Inflammatory macrophage (primary cell): Measurements from ENCODE around the gene PARN.
"Not testable (repeated sequence)": the region's sequence is repeated elsewhere in the genome, so short reads cannot be mapped to it uniquely, and the experiment has no call there.

Source experiments
- DNase-seq, 2 donors: peaks; one replicate each; pipeline ENCODE4 v3.0.0-alpha.2; 2020 to 2022

Gene PARN

DNA sequence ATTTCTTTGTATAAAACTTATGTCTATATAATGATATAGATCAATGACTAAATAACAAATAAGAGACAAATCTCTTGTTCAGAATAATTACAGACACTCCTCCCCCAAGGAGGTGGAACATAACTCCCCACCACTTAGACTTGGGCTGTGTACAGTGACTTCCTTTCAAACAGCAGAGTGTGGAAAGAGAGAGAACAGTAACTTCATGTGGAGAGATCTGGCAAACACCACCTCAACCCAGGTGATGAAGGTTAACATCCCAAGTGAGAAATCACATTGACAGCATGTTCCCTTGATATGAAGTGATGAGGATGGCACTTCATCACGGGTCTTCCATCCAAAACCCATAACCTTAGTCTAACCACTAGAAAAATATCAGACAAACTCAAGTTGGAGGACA is 169.3 kb downstream of the PARN start:
- DNase-seq: no peak

DNA sequence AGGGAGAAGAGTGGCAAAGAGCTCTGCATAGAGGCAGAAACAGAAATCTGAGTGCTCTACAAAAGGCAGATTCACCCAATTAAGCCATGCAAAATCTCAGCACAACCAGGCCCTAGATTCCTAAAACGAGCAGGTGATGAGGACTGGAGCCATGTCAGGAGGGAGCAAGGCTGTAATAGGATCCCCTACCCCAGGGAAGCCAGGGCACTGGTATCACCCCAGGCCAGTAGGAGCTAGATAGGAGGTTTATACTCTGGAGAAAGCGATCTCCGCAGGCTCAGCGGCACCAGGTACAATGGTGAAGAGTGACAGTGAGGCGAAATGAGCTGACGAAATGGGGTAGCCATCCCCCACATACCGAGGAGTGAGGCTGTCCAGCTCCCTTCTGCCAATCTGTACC is 171.5 kb downstream of the PARN start:
- DNase-seq: no peak

DNA sequence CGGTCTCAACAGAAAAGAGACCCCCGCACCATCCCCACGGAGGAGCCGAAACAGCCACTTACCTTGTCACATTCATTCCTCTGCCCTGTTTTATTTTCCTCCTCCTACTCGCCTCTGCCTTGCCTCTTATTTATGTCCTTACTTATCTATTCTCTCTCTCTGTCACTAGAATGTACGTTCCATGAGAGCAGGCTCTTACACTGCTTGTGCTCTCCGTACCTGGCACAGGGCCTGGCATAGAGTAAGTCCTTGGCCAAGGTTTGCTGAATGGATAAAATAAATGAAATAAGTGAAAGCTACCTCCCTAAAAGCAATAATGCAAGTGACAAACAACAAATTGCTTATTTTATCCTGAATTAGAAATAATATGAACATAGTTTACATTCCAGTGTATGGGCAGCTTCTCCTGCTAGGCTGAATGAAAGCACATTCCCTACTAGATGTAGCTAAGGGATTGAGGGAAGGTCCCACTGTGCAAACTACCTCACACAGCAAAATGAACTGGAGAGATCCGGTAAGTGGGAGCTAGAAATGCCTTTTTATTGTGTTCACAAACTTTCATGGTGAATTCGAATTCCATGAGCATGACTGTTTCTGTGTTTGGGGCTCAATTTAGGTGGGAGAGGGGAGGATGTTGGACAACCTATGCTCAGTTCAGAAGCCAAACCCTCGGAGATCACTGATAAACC is 173.1 kb downstream of the PARN start:
- no peak for DNase-seq

DNA sequence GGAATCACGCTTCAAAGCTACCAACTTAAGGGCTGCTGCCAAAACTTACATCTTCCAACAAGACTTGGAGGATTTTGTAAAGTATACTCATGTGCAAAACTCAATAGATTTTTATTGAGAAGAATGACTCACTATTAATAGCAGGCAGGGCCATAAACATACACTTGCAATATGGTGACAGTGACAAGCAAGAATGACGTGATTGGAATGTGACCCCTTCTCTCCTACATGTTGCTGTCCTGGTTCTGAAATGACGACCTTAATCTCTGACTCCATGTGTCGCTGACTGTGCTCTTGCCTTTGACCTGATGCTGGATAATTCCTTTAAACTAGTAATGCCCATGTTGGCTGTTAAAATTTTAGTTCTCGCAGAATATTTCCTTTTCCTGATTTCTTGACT is 174.5 kb downstream of the PARN start:
- no peak for DNase-seq

DNA sequence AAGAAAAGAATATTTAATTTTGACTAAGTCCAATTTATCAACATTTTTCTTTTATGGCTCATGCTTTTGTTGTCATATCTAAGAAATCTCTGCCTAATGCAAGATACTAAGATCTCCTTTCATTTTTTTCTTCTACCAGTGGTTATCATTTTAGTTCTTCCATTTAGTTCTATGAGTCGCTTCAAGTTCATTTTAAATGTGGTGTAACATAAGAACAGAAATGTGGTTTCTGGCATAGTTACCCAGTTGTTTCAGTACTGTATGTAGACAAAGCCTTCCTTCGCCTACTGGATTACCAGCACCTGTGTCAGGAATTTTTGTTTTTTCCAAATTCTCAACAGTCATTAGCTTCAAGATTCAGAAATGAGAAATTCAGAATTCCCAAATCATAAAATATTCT is 175.7 kb downstream of the PARN start:
- DNase-seq: no peak

DNA sequence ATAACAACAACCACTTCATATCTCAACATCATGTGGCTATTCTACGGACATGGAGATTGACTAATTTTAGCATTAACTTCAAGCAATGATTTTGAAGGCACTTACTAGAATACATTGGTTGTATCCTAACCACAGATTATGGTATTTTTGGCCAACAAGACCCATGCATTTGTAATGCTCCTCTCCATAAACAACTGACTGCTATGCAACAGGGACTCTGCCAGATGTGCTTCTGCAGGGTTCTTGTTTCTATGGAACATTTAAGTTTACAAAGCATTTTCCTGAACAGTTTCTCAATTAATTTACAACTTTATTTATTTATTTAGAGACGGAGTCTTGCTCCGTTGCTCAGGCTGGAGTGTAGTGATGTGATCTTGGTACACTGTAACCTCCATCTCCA is 178.0 kb downstream of the PARN start:
- DNase-seq: no peak

DNA sequence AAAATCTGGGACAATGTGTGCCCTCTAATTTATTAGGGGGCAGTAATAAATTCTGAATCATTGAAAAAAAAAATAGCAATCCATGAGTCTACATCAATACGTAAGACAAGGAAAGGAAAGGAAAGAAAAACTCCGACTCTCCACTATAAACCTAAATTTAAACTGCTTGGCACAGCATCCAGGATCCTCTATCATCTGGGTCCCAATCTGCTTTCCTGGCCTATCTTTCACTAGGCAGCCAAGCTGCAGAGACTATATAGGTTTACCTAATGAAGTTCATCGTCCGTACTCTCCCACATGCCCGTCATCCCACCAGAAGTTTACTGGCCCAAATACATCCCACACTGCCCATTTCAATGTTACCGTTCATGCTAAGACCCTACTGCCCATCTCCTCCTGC is 179.2 kb downstream of the PARN start:
- no peak for DNase-seq

DNA sequence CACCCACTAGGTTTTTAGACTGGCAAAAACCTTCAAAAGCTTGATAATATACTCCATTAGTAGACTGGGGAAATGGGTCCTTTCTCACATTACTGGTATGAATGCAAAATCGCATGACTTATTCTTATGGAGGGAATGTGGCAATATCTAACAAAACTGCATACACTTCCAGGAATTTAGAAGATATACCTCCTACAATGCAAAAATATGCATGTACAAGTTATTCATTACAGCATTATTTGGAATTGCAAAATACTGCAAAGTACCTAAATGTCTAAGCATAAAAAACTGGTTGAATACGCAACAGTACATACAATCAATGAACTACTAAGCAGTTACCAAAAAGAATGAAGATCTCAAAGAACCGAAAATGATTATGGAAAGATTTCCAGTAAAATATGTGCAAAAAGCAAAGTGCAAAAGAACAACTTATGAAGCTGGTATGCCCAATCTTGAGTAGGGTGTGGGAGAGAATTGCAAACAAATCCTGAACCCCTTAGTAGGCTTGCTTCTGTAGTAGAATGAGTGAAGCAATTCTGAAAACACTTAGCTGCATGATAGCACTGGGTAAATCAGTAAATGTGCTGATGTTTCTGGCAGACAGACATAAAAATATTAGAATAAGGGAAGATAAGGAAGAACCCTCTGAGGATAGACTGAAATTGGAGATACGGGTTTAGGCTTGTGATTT is 180.1 kb downstream of the PARN start:
- no peak for DNase-seq

DNA sequence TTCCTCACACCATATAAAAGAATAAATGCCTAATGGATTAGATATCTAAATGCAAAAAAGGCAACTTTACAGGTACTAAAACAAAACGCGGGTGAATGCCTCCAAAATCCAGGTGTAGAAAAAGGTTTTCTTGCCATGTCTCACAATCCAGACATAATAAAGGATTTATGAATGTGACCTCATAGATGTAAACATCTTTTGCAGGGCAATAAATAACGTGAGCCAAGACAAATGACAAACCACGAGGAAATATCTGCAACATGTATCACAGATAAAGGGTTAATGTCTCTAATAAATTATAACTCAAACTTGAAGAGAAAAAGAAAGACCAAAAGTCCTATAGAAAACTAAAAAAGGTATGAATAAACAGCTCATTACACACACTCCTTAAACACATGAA is 180.7 kb downstream of the PARN start:
- DNase-seq: no peak

DNA sequence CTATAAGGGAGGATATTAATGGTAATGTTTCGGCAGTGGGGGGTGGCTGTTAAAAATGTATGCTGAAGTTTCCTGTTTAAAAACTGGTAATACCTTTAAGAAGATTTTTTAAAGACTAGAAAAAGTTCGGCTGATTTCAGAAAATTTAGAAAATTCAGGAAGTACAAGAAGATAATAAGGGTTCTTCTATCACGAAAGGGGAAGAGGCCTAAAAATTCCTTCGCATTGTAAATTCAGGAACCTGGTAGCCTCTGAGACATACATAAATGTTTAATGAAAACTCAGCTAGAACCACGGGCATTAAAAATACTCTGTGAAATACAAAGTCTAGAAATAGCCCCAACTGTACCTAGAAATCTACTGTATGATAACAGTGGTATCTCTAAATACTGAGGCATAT is 181.2 kb downstream of the PARN start:
- peak; percentile 43 to 50 for DNase-seq

DNA sequence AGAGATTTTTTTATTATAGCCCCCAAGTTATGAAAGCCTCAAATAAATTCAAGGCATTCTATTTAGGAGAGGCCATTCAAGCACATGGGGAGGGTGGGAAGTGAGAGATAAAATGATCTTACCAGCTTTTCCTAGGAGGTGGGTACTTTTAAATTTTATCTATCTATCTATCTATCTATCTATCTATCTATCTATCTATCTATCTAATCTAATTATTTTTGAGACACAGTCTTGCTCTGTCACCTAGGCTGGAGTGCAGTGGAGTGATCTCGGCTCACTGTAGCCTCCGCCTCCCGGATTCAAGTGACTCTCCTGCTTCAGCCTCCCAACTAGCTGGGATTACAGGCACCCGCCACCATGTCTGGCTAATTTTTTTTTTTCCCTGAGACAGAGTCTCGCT is 182.3 kb downstream of the PARN start:
- no peak for DNase-seq

DNA sequence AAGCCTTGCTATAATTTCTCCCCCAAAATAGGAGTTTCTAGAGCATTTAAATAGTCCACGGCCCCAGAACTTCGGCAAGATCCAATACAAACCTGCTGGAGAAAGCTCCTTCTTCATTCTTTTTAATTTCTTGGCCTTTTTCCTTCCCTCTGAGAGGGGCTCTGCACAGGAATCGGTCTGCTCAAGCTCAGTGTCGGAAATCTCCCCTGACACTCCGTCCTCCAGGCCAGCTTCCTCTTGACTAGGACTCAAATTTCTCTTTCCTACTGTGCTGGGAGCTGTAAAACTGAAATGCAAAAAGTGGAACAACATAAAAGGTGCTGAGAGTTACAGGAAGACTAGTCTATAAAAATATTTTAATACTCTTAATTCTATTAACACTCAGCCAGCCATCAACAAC is 183.3 kb downstream of the PARN start:
- no peak for DNase-seq

DNA sequence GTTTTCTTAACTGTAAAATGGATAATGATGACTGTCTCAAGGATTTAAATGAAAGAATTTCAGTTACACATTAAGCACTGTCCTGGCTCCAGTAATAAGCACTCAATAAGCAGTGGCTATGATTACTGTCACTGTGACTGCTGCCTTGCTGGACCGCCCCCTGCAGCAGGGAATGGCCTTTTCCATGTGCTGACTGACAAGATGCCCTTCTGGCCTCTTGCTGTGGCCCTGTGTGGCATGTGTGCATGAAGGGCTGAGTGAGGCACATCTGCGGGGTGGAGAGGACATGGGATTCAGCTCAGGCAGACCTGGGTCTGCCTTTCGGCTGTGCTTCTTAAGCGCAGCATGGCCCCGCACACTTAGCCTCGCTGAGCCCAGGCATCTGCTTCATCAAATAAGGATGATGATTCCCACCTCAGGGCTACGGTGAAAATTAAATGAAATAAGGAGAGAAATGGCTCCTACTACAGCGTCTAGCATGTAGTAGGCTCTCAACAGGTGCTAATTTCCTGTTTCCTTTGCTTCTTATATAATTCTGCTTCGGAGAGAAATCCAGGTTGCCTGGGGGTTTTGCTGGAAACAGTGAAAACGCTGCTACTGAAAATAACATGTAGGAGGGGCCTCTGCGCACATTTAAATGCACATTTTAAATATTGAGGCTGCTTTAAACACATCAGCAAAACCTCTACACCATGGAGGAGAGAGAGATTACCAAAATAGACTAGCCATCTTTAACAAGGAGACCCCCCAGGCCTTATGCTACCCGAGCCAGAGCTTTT is 183.9 kb downstream of the PARN start:
- DNase-seq: no peak

DNA sequence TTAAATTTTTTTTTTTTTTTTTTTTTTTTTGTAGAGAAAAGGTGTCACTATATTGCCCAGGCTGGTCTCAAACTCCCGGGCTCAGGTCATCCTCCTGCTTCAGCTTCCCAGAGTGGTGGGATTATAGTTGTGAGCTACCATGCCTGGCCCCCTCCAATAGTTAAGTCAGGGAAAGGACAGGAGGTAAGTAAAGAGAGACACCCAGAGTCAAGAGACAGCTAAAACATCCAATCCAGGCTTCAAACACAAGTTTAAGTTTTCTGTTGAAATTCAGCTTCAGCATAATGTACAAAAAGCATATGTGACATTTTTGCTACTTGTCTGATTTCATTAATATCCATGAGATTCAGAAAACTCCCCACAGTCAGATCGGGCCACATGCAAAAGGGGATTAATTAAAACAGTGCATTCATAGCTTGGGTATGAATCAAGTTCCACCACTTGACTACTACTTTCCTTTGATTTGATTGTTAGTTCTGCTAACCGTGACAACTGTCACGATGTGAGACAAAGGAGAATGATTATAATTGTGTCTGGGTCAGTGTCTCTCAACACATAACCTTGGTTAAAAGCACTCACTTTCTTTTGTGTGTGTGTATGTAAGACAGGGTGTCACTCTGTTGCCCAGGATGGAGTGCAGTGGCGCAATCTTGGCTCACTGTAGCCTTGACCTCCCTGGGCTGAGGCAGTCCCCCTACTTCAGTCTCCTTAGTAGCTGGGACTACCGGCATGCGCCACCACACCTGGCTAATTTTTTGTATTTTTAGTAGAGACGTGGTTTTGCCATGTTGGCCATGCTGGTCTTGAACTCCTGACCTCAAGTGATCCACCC is 184.9 kb downstream of the PARN start:
- no peak for DNase-seq

DNA sequence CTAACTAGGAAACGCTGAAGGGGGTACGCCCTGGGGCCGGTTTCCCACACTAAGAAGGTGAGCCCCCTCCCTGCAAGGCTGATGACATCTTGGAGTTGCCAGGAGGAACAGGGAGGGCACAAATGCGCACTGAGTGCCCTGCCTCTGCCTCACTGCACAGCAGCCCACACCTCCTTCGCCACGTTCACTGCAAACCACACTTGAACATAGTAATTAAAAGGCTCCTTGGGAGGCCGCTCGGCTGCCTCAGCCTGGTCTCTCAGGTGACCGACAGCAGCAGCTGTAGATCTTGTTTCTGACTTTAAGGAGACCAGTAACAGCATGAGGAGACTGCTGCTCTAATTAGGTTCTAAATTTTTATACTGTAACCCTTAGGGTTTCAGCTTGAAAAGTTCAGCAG is 188.5 kb downstream of the PARN start:
- not testable (repeated sequence) for DNase-seq

DNA sequence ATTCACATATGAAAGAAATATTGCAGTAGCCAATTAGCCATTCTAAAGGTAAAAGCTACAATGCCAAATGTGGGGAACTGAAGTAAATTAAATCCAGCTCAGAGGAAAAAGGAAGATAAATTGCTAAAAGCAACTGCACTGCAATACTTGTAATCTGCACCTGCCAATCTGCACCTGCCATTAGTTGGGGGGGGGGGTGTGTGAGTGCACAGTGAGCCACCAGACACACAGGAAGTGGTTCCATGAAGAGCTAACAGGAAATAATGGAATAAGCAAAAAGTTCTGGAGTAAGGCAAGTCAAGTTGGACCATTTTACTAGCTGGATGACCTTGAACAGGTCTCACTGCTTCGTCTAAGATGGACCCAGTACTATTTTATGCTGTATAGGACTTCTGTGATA is 191.8 kb downstream of the PARN start:
- DNase-seq: no peak

DNA sequence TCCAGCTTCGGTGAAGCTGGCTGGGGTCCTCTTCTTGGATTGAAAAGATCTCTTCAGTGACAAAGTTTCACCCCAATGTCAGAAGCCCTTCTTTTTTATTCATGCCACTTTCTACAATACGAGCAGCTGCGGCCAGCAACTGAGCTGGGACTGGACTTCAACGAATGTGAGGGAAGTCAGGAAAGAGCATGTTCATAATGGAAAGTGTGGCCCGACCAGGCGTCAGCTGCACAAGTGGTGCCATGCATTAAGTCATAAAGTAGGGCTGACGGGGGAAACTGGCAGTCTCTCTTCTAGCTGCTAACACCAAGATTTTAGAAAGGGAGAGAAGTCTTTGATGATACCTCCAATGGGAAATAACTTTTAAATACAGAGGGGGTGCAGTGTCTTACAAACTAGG is 192.6 kb downstream of the PARN start:
- DNase-seq: no peak

DNA sequence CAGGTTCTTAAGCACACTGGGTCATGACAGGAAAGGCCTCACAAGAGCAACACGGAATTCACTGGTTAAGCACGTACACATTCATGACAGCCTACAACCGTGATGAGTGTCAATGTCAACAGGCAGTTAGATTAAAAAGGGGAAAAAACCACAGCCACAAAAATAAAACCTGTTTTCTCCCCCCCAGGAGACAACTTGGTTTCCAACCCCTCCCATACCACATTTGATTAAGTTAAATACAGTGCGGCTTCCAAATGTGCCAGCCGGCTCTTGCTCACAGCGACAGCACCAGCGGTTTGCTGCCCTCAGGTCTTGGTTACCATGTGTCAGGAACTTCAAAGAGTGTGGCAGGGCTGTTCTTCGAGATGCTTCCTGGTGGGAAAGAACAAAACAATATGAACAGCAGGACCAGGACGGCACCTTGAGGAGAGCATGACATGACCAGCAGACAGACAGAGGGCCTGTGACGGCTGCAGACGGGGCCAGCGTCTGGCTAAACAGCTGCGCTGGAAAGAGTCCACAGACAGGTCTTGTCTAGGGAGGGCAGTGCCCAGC is 193.6 kb downstream of the PARN start:
- DNase-seq: no peak

DNA sequence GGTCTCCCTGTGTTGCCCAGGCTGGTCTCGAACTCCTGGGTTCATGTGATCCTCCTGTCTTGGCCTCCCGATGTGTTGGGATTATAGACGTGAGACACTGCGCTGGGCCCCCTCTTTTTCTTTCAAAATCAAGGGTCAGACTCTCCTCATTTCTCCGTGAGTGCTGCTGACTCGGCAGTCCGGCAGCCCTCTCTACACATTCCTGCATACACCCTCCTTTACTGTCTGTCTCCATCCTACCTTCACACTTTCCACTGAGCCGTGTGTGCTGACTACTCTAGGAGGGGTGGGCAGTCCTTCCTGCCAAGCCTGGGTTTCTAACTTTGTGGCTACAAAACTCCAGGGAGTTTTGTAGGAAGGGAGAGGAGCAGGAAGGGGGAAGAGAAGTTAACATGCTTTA is 195.2 kb downstream of the PARN start:
- DNase-seq: no peak

DNA sequence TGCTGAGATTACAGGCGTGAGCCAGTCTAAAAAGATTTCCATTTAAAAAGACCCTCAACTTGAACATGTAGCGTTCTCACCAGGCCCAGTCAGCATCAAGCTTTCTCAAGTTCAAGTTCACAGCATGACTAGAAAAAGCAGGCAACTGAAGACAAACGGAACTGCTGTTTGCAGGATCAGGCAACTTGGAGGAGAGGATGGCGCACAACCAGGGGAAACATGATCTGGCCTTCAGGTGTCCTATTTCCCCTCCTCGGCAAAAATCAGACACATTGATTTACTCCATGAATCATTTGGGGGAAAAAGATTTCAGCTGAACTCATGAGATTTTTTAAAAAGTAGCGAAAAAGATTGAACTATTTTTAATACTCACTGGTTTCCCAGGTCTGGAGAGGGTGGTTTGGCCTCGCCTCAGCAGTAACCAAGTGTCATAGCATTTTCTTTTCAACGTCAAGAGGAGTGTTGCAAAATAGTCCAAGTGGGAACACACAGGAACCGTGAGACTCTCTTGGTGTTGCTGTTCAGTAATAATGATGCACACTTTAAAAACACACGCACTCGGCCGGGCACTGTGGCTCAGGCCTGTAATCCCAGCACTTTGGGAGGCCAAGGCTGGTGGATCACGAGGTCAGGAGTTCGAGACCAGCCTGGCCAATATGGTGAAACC is 201.0 kb downstream of the PARN start:
- DNase-seq: not testable (repeated sequence)

DNA sequence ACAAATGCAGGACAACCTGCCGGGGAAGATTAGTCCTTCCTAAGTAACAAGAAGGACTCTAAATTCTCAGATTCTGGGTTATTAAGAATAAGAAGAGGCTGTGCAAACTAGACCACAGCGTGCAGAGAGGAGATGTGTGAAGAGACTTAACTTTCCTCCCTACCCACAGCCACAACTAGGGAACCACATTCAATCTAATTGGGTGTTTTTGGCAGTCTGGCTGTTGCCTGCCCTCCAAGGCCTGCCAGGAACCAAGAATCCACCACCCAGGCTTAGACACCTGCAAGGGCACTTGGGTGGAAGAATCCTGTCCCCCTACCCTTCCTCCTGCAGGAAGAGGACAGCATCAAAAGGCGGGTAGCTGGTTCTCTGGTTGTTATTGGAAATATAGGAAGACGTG is 202.0 kb downstream of the PARN start:
- DNase-seq: no peak

DNA sequence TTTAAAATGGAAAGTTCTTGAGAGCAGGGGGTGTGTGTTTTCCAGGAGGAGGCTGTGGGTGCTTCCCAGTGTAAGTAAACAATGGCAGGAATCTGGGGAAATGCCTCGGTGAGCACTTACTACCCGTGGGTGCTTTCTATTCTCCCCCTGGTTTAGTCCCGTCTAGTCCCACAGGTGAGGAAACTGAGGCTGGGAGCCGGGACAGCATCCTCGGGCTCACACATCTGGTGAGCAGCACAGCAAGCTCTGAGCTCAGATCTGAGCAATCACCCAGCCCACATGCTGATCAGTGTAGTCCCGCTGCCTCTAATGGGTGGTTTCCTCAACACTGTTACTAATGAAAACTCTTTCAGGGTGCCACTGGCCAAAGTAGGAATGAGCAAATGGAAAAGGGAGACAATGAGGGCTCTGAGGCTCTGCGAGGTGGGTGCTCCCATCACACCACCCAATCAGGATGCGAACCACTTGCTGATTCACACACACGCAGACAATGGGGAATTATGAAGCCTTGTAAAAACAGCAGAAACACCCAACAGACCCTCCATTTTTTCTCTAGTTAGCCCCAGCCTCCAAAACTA is 202.6 kb downstream of the PARN start:
- DNase-seq: no peak
